Gastroesophageal sphincter (tissue), 4 donors: ENCODE data around the gene ADGRG1. TPM values are rescaled to one million over a fixed set of nuclear protein-coding genes. Genes with fewer than 3 reads are reported as not detected.

Experiments used
- ATAC-seq: fragments of 150-250 bp; one replicate; pipeline ENCODE4 v1.9.1; 2016; ENCODE audit warnings: mild to moderate bottlenecking, moderate library complexity
- H3K27ac ChIP-seq, 4 donors: fragments of 200-600 bp; sonication (generic) in 3 of 4; 1 replicate in 3 of 4; 2 replicates in 1 of 4; pipeline ENCODE4 v1.5.1; 2016 to 2019
- H3K27me3 ChIP-seq: fragments of 200-600 bp; sonication (generic); one replicate; pipeline ENCODE4 v1.5.1; 2019
- H3K36me3 ChIP-seq, 2 donors: fragments of 200-600 bp; sonication (generic); one replicate each; pipeline ENCODE4 v1.5.1; 2019; ENCODE audit warnings: control low read depth in 1 of 2
- H3K4me1 ChIP-seq, 3 donors: fragments of 200-600 bp; sonication (generic); 1 replicate in 2 of 3; 2 replicates in 1 of 3; pipeline ENCODE4 v1.5.1; 2016 to 2019; ENCODE audit warnings: control low read depth in 2 of 3
- H3K4me3 ChIP-seq, 2 donors: fragments of 200-600 bp; sonication (generic); one replicate each; pipeline ENCODE4 v1.5.1; 2019; ENCODE audit warnings: mild to moderate bottlenecking in 1 of 2, moderate library complexity in 1 of 2
- H3K9me3 ChIP-seq, 3 donors: fragments of 200-600 bp; sonication (generic); one replicate each; pipeline ENCODE4 v1.5.1; 2017 to 2019; ENCODE audit warnings: control low read depth in 2 of 3
- CTCF ChIP-seq, 4 experiments: fragments of 200-600 bp in 2 of 4; fragments of 450-650 bp in 2 of 4; sonication (generic) in 1 of 4; IDR thresholded peaks; one replicate each; pipeline ENCODE4 v1.5.1; 2017 to 2019; ENCODE audit warnings: antibody characterized with exemption in 4 of 4, mild to moderate bottlenecking in 2 of 4, moderate library complexity in 2 of 4
- EP300 ChIP-seq: sonication (generic); formaldehyde crosslinking; IDR thresholded peaks from one replicate; pipeline ENCODE4 v1.6.1; 2017; ENCODE audit warnings: antibody characterized with exemption, mild to moderate bottlenecking
- POLR2A ChIP-seq, 2 donors: fragments of 450-650 bp; IDR thresholded peaks; one replicate each; pipeline ENCODE4 v1.6.1; 2017; ENCODE audit warnings: antibody characterized with exemption in 2 of 2, mild to moderate bottlenecking in 2 of 2, moderate library complexity in 1 of 2
- POLR2AphosphoS5 ChIP-seq: sonication (generic); formaldehyde crosslinking; IDR thresholded peaks from one replicate; pipeline ENCODE4 v1.6.1; 2017; ENCODE audit warnings: antibody characterized with exemption
- WGBS, 2 donors: methylation state at CpG; one replicate each; pipeline ENCODE4 v1.1.5; 2018; ENCODE audit warnings: low coverage in 1 of 2; 5-methylcytosine and 5-hydroxymethylcytosine counted together
- total RNA-seq, 4 donors: library from RNA; depleted of rRNA; stranded (reverse); fragments of >200 nt; gene quantifications; one replicate each; pipeline ENCODE4 v1.1.0, GENCODE V29; 2016

ADGRG1 gene
- total RNA-seq, 4 donors from 2014 or later, result 7.0 to 20.1 (median 12.6) TPM

DNA sequence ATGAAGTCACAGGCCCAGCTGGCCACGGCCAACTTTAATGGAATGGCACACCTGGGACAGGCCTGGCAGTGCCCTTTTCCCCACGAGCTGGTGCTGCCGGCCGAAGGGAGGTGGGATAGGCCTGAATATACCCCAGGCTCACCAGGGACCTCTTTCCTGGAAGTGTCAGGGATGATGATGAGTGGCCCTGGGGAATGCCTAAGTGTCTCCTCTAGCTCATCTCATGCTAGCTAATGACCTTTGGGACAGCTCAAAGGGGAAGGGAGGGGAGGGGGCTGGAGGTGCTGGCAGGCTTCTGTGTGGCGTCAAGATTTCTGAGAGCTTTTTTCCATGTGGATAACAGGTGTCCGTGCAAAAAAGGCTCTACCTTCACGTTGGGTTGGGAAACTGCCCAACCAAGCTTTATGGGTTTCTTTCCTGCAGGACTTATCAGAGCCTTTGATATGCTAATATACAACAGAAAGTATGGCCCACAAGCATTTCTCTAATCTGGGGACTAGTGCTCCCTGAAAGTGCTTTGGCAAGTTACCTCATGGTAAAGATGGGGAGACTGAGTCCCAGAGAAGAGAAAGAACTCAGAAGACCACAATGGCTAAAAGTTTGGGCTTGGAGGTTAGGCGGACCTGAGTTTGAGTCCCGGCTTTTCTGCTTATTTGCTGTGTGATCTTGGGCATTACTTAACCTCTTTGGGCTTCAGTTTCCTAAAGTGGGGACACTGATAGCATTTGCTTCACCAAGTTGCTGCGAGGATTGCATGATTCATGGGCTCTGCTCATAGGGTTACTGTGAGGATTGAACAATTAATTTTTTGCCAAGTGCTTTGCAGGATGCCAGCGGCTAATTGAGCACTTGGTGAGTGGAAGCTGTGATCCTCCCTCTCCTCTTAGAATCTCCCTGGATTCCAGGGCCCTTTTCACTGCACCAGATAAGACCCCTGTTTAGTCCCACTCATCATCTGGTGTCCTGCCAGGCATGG is 14.0 kb downstream of the ADGRG1 start:
- peaks cover 20% of the 10 kb centered on the region for H3K27me3 ChIP-seq
- H3K36me3 ChIP-seq, result no peaks in the 10 kb centered on the region
- H3K4me1 ChIP-seq, result peaks cover 0 to 47% (median 7%) of the 10 kb centered on the region in 3 donors
- WGBS, 2 donors, result 67 to 84% methylated on average over 5 to 9 of the region's 11 CpGs
- ATAC-seq, result no peak
- no peak overlapping the region for H3K4me3 ChIP-seq
- no peaks in the 10 kb centered on the region for H3K9me3 ChIP-seq
- TF ChIP-seq POLR2A (IDR thresholded peaks at IDR 0.05) (no peak), EP300 (no peak), CTCF (IDR thresholded peaks at IDR 0.05) (no peak), POLR2AphosphoS5 (no peak)
- peak overlapping the region in 2 of 4 donors; percentile 11 to 46 for H3K27ac ChIP-seq

GRCh38 chr16:57643147-57643874 is 14.9 kb downstream of the ADGRG1 start:
- Histone ChIP-seq H3K4me1 (peaks cover 0 to 47% (median 3%) of the 10 kb centered on the region in 3 donors), H3K9me3 (no peaks in the 10 kb centered on the region), H3K27me3 (peaks cover 26% of the 10 kb centered on the region), H3K4me3 (no peak overlapping the region), H3K27ac (peak overlapping the region in 3 of 4 donors; percentile 11 to 48 (median 46)), H3K36me3 (no peaks in the 10 kb centered on the region)
- TF ChIP-seq CTCF (IDR thresholded peaks at IDR 0.05) (no peak), POLR2A (IDR thresholded peaks at IDR 0.05) (no peak), EP300 (no peak), POLR2AphosphoS5 (no peak)
- 0% methylated on average over 1 of the region's 7 CpGs; no CpG with 5 or more reads in 1 of the 2 donors for WGBS, 2 donors
- ATAC-seq, result no peak

- no peak for TF ChIP-seq POLR2A (IDR thresholded peaks at IDR 0.05)
- TF ChIP-seq EP300, result no peak
- no peak for TF ChIP-seq CTCF (IDR thresholded peaks at IDR 0.05)
- TF ChIP-seq POLR2AphosphoS5, result no peak
- H3K4me1 ChIP-seq, result peaks cover 0 to 47% (median 4%) of the 10 kb centered on the region in 3 donors
- WGBS, 2 donors, result 67% methylated on average over 7 of the region's 9 CpGs; no CpG with 5 or more reads in 1 of the 2 donors
- no peaks in the 10 kb centered on the region for H3K9me3 ChIP-seq
- H3K27me3 ChIP-seq, result peaks cover 32% of the 10 kb centered on the region
- peak overlapping the region in 1 of 4 donors; percentile 48 for H3K27ac ChIP-seq
- no peak overlapping the region for H3K4me3 ChIP-seq
- no peaks in the 10 kb centered on the region for H3K36me3 ChIP-seq
- no peak for ATAC-seq
Observed at GRCh38 chr16:57643910-57644309, 15.5 kb downstream of the ADGRG1 start.

DNA sequence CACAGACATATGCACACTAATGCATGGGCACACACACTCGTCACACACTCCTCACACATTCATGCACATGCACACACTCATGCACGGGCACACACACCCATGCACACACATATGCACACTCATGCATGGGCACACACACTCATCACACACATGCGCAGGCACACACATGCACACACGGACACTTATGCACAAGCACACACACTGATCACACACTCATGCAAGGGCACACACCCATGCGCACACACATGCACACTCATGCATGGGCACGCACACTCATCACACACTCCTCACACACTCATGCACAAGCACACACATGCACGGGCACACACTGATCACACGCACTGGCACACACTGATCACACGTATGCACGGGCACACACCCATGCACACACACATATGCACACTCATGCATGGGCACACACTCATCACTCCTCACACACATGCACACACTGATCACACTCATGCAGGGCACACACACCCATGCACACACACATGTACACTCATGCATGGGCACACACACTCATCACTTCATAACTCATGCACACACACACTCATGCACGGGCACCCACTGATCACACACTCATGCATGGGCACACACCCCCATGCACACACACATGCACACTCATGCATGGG is 16.1 kb downstream of the ADGRG1 start:
- Histone ChIP-seq H3K27ac (no peak overlapping the region), H3K4me3 (no peak overlapping the region), H3K4me1 (peaks cover 0 to 42% (median 4%) of the 10 kb centered on the region in 3 donors), H3K9me3 (no peaks in the 10 kb centered on the region), H3K27me3 (peaks cover 37% of the 10 kb centered on the region), H3K36me3 (no peaks in the 10 kb centered on the region)
- 93 to 98% methylated on average over 6 to 8 of the region's 11 CpGs for WGBS, 2 donors
- no peak for TF ChIP-seq POLR2A (IDR thresholded peaks at IDR 0.05)
- TF ChIP-seq CTCF (IDR thresholded peaks at IDR 0.05), result no peak
- TF ChIP-seq EP300, result no peak
- ATAC-seq, result no peak
